GM12872 (cell line): ENCODE measurements around the gene TMEM204.
A peak's percentile ranks its signal among the peaks of the same experiment; 100 is the strongest.

Source experiments
- TF ChIP-seq, protein P1 (sequence below): IDR thresholded peaks from 3 replicates; pipeline ENCODE4 v1.5.1; 2011; ENCODE audit warnings: low read depth, mild to moderate bottlenecking, low read length, moderate library complexity; ENCODE audit not compliant: insufficient read depth

Gene TMEM204

DNA sequence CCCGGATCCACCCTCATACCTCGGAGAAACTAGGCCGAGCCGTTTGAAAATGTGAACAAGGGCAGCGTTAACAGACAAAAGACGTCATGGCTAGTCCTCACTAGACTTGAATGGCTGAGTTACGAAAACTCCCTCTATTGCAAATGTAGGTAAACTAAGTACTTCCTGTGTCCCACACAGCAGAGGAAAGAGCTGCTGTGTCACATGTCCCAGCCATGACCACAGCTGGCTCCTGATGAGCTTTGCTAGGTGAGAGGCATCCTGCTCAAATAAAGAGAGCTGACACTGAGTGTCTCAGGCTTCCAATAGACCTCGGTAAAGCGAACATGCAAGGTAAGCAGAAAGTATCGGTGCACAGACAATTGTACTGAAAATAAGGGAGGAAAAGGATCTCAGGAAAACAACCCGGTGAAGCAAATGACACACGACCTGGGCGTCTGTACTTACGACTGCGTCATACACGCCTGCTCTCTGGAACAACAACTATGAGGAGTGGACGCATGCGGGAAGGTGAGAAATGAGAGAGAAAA is 26.0 kb downstream of the TMEM204 start:
- TF ChIP-seq, protein P1, sequence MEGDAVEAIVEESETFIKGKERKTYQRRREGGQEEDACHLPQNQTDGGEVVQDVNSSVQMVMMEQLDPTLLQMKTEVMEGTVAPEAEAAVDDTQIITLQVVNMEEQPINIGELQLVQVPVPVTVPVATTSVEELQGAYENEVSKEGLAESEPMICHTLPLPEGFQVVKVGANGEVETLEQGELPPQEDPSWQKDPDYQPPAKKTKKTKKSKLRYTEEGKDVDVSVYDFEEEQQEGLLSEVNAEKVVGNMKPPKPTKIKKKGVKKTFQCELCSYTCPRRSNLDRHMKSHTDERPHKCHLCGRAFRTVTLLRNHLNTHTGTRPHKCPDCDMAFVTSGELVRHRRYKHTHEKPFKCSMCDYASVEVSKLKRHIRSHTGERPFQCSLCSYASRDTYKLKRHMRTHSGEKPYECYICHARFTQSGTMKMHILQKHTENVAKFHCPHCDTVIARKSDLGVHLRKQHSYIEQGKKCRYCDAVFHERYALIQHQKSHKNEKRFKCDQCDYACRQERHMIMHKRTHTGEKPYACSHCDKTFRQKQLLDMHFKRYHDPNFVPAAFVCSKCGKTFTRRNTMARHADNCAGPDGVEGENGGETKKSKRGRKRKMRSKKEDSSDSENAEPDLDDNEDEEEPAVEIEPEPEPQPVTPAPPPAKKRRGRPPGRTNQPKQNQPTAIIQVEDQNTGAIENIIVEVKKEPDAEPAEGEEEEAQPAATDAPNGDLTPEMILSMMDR: no peak

DNA sequence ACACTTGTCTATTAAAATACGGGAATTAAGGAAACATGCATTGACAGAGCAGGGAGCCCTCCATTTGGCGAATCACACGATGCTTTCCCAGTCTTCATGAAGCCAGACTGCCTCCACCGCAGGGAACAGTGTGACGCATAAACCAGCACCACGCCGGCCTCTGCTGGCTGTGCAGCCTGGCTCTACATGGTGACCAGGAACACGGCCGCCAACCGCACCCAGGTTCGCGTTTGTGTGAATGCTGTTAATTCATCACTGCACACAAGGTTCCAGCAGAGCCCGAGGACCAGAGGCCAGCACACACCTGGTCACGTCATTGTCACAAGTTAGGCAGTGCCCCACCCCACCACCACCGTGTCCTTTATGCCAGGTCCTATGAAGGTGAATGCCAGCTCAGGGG is 26.7 kb downstream of the TMEM204 start:
- TF ChIP-seq, protein P1: no peak

DNA sequence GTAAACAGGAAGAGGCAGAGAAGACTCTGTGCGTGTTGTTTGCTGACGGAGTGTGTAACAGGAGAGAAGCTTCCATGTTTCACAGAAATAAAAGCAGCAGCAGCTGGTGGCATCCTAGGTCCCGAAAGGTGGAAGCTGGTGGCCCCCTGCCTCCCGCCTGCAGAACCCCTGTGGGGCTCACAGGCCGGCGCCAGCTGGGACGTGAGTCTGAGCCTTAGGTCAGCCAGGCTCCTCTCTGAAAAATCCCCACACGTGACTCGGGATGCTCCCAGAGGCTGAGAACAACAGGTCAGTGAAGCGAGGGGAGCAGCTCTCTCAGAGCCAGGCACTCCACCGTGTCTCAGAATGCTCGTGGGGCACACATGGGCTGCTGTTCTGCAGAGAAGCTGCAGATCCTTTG is 27.4 kb downstream of the TMEM204 start:
- TF ChIP-seq, protein P1: no peak

DNA sequence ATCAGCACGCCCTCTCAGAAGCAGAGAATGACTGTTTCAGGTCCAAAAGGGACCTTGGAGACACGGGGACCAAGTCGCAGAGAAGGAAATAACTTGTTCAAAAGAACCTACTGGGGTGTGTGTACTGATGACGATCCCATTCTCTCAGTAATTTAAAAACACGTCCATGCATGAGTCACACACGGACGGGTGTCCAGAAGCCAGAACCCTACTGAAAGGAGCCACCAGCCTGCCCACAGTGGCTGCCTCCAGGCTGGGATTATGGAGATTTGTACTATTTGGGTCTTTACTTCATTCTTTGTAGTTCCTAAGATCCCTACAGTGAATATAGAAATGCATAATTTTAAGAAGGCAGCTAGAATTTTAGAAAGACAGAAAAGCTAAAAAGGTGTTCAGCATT is 27.8 kb downstream of the TMEM204 start:
- TF ChIP-seq, protein P1: no peak

DNA sequence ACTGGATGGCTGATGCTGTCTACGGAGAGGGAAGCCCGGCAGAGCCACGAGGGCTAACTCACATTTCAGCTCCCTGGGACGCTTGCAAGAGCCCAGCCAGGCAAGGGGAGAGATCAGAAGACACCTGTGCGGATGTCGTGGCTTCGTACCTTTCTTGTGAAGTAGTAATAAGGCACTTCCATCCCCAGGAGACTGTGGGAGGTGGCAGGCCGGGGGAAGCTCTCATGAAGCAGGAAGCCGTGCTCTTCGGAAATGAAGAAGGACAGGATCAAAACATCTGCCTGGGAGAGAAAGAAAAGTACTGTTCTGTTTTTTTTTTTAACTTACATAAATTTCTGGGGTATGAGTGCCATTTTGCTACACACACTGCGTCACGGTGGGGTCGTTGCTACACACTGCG is 28.4 kb downstream of the TMEM204 start:
- TF ChIP-seq, protein P1: no peak

DNA sequence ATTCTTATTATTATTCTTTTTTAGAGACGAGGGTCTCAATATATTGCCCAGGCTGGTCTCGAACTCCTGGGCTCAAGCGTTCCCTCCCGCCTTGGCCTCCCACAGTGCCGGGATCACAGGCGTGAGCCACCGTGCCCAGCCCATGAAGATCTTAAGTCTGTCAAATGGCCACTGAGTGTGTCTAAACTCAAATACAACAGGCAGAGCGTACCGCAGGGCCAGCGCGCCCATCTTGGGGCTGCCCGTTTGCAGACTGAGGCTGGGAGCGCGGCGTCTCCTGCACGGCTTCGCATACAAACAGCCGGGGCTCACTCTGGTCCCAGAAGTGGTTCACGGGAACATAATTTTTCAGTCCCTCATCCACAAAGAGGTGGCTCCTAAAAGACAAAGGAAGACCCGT is 30.3 kb downstream of the TMEM204 start:
- TF ChIP-seq, protein P1: no peak

DNA sequence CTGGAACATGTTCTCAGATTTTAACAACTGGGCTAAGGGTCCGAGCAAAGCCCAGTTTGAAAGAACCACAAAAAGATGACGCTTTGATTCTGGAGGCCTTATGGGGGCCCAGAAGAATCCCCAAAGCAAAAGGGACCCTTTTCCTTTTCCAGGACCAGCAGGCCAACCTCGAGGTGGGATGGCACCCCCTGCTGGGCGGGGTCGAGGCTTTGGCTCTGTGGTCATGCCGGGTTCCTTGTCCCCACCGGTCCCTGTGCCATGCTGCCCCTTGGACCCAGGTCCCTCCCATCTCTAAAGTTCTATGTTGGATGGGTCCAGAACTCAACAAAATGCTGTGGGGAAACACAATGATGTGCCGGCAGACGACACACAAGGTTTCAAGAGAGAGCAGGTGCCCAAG is 30.9 kb downstream of the TMEM204 start:
- TF ChIP-seq, protein P1: peak; percentile 36; the same call in 2 of the 3 replicates
